ENCODE results near the gene PPIP5K2. TPM values are rescaled to one million over a fixed set of nuclear protein-coding genes. Genes with fewer than 3 reads are reported as not detected.
A peak's percentile ranks its signal among the peaks of the same experiment; 100 is the strongest.

PPIP5K2 gene
- total and polyA plus RNA-seq, 2 of the 8 experiments (the other 6 are each of a cell fraction or from before 2014, with no cell fraction given): 14.8 to 46.6 TPM

DNA sequence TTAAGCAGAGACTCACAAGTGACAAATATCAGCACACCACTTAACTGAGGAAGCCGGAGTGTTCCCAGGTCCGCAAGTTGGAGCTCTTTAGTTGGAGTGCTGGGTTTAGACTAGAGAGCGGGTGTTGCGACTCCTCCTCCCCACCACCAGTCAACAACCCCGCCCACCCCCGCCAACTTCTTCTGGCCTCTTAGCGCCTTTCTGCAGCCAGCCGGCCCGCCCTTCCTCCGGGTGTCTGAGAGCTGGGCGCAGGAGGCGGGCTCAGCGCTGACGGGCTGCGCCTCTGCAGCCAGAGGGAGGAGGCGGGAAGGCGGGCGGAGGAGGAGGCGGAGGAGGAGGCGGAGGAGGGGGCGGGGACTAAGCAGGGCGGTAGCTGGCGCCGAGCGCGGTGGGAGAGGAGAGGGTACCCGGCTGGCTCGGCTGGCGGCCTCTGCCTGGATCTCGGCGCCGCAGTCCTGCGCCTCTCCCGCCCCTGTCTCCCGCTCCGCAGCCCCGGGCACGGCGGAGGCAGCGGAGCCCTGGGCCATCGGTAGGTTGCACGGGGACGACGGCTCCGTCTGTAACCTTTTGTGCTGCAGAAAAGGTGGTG lies 138.4 kb downstream of the PPIP5K2 start, which contains the start of gene MACIR:
Gene MACIR, plus strand, starts transcription at position 396 of the 589 bp plus-strand sequence. CDS start 17,157 bp downstream, outside the sequence.
- Histone ChIP-seq H4K5ac (ENCODE audit: insufficient read length, low read depth, low read length) (peak within 1 kb of the TSS; percentile 99), H3K4me3 (ENCODE audit: extremely low read depth in 1 of 4, insufficient read depth in 2 of 4, low read depth in 3 of 4, low read length in 4 of 4) (peak within 1 kb of the TSS; percentile 61 to 94 (median 88)), H3K4me2 (ENCODE audit: insufficient read depth in 1 of 2, low read depth in 2 of 2, low read length in 2 of 2) (peak within 1 kb of the TSS; percentile 84 to 93), H2BK12ac (ENCODE audit: low read depth, low read length) (no peak within 1 kb of the TSS), H3K56ac (replicated peaks; ENCODE audit: insufficient read length, low read depth, low read length) (peak within 1 kb of the TSS; percentile 84), H4K91ac (replicated peaks; ENCODE audit: insufficient read length, low read length) (peak within 1 kb of the TSS; percentile 90), H2BK15ac (ENCODE audit: low read length) (no peak within 1 kb of the TSS), H3K9me3 (ENCODE audit: insufficient read depth in 2 of 2, low read depth in 1 of 2, low read length in 1 of 2) (no peaks in the 10 kb centered on the region), H2AFZ (ENCODE audit: low read length) (peak within 1 kb of the TSS; percentile 28), H3K27me3 (replicated peaks in 1 of 4; ENCODE audit: control insufficient read depth in 3 of 4, extremely low read depth in 1 of 4, insufficient read depth in 3 of 4, low read length in 3 of 4) (no peaks in the 10 kb centered on the region), H3K4me1 (replicated peaks in 1 of 4; ENCODE audit: control insufficient read depth in 3 of 4, insufficient read depth in 4 of 4, low read length in 3 of 4) (peaks cover 0 to 6% (median 0%) of the 10 kb centered on the region in 4 experiments; a peak in 1 of 7 replicates), H3K4ac (replicated peaks; ENCODE audit: insufficient read length, low read depth, low read length) (peak within 1 kb of the TSS; percentile 58), H3K23ac (ENCODE audit: insufficient read length) (no peak within 1 kb of the TSS), H2BK5ac (ENCODE audit: low read depth, low read length) (peak within 1 kb of the TSS; percentile 91; the same call in 1 of the 2 replicates), H2AK5ac (ENCODE audit: low read depth, low read length) (no peak within 1 kb of the TSS), H2BK120ac (replicated peaks; ENCODE audit: low read depth, low read length) (peak within 1 kb of the TSS; percentile 81), H3K23me2 (ENCODE audit: low read depth, low read length) (peaks cover 6% of the 10 kb centered on the region; the same call in 1 of the 2 replicates), H3K79me2 (ENCODE audit: control insufficient read depth in 1 of 2, insufficient read depth in 2 of 2, low read length in 2 of 2) (peaks cover 0 to 39% of the 10 kb centered on the region in 2 experiments; a peak in 2 of 4 replicates), H3K18ac (ENCODE audit: extremely low read depth, low read length) (peak within 1 kb of the TSS; percentile 94), H3K79me1 (ENCODE audit: low read depth, low read length) (no peaks in the 10 kb centered on the region; the same call in 1 of the 2 replicates), H3K9ac (replicated peaks in 1 of 4; ENCODE audit: extremely low read depth in 1 of 4, low read depth in 3 of 4, low read length in 3 of 4) (peak within 1 kb of the TSS; percentile 82 to 87 (median 84)), H2BK20ac (ENCODE audit: low read length) (no peak within 1 kb of the TSS), H3K36me3 (ENCODE audit: control insufficient read depth in 2 of 4, insufficient read depth in 4 of 4, low read length in 3 of 4) (no peaks in the 10 kb centered on the region), H4K8ac (ENCODE audit: extremely low read depth, insufficient read depth, low read length) (peak within 1 kb of the TSS; percentile 94), H3K27ac (ENCODE audit: low read depth, low read length) (peak within 1 kb of the TSS; percentile 78), H4K20me1 (replicated peaks in 1 of 2; ENCODE audit: control insufficient read depth in 1 of 2, insufficient read depth in 2 of 2, low read length in 2 of 2) (no peaks in the 10 kb centered on the region), H3K14ac (ENCODE audit: insufficient read length) (no peak within 1 kb of the TSS)
- FAIRE-seq (peak; percentile 7), DNase-seq (ENCODE audit: low read depth in 1 of 2, low spot score in 2 of 2) (peak; percentile 90 to 97)
- POLR2A ChIA-PET (ENCODE audit: partially characterized antibody): interaction anchor here (0.6 to 2.4 kb wide), 14 partner anchors 10 to 882 kb away, joined by 3 to 9 read pairs (median 4); partner anchors contain the start of genes GIN1 and PPIP5K2
- CTCF ChIA-PET (ENCODE audit: partially characterized antibody): interaction anchor here (0.9 to 5.2 kb wide), 7 partner anchors 11 to 217 kb away, joined by 3 to 26 read pairs (median 5); no protein-coding TSS in a partner anchor
- WGBS, 2 experiments (ENCODE audit: extremely low coverage in 1 of 2, insufficient coverage in 1 of 2, insufficient read length in 1 of 2, insufficient replicate concordance in 2 of 2, low coverage in 1 of 2, low lambda C conversion rate in 2 of 2, missing lambda C conversion rate in 1 of 2): 1% methylated on average over 20 of the region's 45 CpGs; no CpG with 5 or more reads in 1 of the 2 experiments
- TF ChIP-seq TAF7 (optimal IDR thresholded peaks at IDR 0.05; ENCODE audit: borderline replicate concordance, low read depth, low read length) (peak; percentile 56), CREB1 (IDR thresholded peaks at IDR 0.05) (peak; percentile 17; the same call in 1 of the 2 replicates), HDAC6 (IDR thresholded peaks at IDR 0.05; ENCODE audit: low read depth, low read length) (no peak), YY1 (IDR thresholded peaks at IDR 0.05; ENCODE audit: low read depth, low read length) (0 out of 2 replicates have a peak, but pooled peaks have one; percentile 15), NANOG (IDR thresholded peaks at IDR 0.05; ENCODE audit: insufficient read depth, low read depth, low read length, poor library complexity, severe bottlenecking) (no peak), RAD21 (IDR thresholded peaks at IDR 0.05 in 1 of 2, conservative IDR thresholded peaks at IDR 0.05 in 1 of 2; ENCODE audit: low read depth in 2 of 2, low read length in 2 of 2) (peak in 1 of 2 experiments; percentile 13; a peak in 2 of 4 replicates), CHD2 (IDR thresholded peaks at IDR 0.05; ENCODE audit: low read length) (no peak), EGR1 (IDR thresholded peaks at IDR 0.05; ENCODE audit: borderline replicate concordance, low read depth, low read length) (peak; percentile 61; the same call in 1 of the 2 replicates), POLR2A (IDR thresholded peaks at IDR 0.05; ENCODE audit: control extremely low read depth in 1 of 2, low read depth in 2 of 2, low read length in 2 of 2) (peak; percentile 65 to 79), CEBPB (IDR thresholded peaks at IDR 0.05; ENCODE audit: low read depth, low read length) (no peak), EP300 (IDR thresholded peaks at IDR 0.05; ENCODE audit: borderline replicate concordance in 1 of 2, low read depth in 2 of 2, low read length in 2 of 2) (no peak), TAF1 (IDR thresholded peaks at IDR 0.05; ENCODE audit: low read depth, low read length) (peak; percentile 86)

All from H1 (cell line).